NCI-H2107 treated with DMSO at 0.1 percent for 48 hours (cell line): ENCODE results near the gene RCBTB2.
"Not testable (repeated sequence)": the region's sequence is repeated elsewhere in the genome, so short reads cannot be mapped to it uniquely, and the experiment has no call there.

Experiments
- DNase-seq: peaks from one replicate; lab custom pipeline; 2025; ENCODE audit not compliant: unreplicated experiment; lab: John Stamatoyannopoulos, UW

RCBTB2 gene

DNA sequence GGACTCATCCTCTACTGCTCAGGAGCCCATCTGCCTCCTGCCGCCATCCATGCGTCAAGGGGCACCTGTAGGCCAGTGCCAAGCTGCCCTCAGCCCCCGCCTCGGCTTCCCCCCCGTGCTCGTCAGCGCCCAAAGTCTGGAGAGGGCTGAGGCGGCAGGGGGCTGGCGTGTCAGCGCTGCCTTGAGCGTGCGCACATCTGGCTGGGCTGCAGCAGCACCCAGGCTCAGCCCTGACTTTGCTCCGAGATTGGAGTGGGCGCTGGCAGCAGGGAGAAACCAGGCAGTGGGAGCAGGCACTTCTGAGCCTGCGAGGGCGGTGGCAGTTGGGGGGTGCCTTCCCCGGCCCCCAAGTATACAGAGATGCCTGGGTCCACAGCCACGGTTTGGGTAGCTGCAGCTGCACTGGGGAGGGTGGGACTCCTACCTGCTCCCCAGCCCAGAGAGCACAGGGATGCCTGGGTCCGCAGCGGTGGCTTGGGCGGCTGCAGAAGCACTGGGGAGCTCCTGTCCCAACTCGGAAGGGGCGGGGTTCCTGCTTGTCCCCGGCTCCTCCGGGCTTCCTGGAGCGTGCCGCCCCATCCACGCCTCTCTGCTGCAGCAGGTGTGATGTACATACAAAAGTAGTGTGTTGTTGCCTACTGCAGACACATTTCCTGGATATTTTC is 75.2 kb downstream of the RCBTB2 start:
- no peak for DNase-seq

DNA sequence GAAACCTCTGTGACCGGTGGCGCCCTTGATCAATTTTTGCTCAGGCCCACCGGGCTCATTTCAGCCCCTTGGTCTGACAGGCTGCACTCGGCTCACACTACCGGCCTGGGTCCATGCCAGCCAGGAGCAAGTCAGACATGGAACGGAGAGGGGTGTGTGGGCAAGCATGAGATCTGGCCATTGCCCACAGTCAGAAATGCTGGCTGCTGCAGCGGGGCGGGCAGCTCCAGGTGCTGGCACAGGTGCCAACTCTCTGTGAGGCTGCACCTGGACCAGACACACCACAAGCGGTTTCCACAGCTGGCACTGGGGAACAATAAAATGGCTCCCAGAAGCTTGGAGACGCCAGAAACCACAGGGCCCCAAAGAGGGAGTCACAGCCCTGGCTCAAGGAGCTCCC is 76.3 kb downstream of the RCBTB2 start:
- DNase-seq: no peak

DNA sequence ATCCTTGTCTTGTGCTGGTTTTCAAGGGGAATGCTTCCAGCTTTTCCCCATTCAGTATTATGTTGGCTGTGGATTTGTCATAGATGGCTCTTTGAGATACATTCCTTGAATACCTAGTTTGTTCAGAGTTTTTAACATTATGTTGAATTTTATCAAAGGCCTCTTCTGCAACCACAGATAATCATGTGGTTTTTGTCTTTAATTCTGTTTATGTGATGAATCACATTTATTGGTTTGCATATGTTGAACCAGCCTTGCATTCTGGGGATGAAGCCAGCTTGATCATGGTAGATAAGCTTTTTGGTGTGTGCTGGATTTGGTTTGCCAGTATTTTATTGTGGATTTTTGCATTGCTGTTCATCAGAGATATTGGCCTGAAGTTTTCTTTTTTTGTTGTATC is 81.7 kb downstream of the RCBTB2 start:
- not testable (repeated sequence) for DNase-seq

DNA sequence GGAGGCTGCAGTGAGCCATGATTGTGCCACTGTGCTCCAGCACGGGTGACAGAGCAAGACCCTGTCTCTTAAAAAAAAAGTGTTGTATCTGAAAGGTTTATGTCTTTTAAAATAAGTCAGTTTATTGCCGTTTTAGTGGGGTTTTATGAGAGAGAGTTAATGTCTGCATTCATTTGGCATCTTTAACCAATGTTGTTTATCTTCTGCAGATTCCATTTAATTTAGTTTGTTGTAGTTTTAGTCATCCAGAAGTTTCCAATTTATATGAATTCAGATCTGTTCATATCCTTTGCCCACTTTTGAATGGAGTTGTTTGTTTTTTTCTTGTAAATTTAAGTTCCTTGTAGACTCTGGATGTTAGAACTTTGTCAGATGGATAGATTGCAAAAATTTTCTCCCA is 83.2 kb downstream of the RCBTB2 start:
- DNase-seq: no peak

DNA sequence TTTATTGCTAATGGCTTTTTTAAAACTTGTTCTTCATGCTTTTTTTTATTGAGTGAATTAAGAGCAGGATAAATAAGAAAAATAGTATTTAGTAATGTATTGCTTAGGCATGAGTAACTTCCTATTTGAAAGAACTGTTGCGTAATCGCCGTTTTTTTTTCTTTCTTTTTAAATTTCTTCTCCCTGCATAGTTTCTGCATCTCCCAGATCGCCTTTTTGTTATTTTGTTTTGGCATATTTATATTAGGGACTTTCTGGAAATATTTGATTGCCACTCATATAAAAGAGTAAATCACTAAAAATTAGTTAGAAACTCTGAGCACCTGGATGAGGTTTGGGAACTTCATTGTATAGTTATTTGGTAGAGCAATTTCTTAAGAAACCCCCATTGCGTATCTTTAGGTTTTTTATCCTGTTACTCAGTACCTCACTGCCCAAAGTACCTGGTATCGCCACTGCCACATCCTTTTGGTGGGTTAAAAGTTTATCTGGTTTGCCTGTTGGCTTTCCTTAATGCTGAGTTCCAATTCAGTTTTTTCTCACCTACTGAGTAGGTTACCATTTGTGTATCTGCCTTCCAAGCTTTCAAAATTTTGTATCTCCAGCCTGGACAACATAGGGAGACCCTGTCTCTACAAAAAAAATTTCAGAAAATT is 83.8 kb downstream of the RCBTB2 start:
- DNase-seq: no peak

DNA sequence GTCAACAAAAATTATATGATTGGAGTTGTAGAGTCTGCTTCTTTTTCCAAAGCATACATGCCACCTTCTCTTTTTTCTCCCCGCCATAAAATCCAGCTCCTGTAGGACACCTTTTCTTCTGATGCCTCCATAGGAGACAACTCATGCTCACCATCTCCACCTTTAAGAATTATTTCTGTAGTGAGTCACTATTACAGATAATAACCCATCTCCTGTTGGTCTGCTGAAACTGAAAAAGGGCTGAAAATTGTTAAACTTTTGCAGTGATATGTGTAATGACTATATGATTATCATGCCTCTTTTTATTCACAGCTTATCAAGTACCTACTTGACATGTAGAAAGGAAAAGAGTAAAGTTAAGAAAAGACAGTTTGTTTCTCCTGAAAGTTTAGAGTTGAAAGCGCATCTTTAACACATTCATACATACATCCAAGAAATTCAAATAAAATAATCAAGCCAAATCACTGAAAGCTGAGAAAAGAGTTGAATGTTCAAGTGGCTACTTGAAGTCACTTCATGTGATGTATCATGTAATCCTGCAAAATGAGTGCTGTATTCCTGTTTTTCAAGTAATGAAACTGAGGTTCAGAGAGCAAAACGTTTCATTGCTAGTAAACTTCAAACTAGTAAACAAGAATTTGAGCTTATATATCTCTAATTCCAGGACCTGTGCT is 84.5 kb downstream of the RCBTB2 start:
- no peak for DNase-seq

DNA sequence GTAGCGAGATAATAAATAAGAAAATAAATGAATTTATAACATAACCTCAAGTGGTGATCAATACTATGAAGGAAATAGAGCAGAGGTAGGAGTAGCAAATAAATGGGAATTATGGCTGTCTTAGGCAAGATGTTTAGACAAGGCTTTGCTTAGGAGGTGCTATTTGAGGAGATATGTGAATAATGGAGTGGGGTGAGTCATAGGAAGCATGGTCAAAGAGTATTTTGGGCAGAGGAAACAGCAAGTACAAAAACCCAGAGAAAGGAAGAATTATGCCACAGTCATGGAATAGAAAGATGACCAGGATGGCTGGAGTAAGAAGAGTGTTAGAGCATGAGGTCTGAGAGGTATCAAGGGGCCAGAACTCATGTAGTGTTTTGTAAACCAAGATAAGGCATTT is 86.4 kb downstream of the RCBTB2 start:
- no peak for DNase-seq

DNA sequence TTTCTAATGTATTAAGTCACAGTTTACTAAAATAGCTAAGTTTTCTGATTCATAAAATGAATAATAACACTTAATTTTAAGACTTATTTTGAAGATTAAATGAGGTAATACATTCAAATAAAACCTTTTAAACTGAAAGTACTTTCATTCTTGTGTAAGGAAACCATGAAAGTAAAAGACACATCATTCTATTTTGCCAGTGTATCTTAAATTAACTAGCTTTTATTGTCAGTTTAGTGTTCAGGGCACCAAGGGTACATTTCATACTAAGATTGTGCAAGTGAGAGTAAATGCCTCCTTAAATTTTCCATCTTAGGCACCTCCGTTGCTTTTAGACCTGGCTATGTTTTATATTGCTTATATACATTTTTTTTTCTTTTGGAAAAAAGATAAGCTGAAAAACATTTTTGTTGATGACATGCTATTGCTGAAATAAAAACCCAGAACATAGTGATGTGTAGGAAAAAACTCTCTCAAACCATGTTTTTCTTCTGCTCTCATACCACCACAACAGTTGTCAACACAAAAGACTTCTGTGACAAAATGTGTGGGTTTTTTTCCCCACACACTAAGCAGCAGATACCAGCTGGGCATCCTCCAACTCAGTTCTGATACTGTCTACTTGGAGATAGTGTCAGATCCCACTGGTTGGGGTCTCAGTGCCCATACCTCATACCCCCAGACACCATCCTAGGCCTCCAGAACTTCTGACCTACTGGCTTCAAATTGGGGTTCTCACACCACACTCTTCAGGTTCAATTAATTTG is 89.3 kb downstream of the RCBTB2 start:
- no peak for DNase-seq
